ENCODE measurements around the gene RXFP4. TPM values are rescaled to one million over a fixed set of nuclear protein-coding genes. Genes with fewer than 3 reads are reported as not detected.
A peak's percentile ranks its signal among the peaks of the same experiment; 100 is the strongest.

RXFP4 gene
- total and polyA plus RNA-seq, 2 donors (not counting 1 experiment from before 2014, with no cell fraction given) = 0.12 TPM; not detected in 1

DNA sequence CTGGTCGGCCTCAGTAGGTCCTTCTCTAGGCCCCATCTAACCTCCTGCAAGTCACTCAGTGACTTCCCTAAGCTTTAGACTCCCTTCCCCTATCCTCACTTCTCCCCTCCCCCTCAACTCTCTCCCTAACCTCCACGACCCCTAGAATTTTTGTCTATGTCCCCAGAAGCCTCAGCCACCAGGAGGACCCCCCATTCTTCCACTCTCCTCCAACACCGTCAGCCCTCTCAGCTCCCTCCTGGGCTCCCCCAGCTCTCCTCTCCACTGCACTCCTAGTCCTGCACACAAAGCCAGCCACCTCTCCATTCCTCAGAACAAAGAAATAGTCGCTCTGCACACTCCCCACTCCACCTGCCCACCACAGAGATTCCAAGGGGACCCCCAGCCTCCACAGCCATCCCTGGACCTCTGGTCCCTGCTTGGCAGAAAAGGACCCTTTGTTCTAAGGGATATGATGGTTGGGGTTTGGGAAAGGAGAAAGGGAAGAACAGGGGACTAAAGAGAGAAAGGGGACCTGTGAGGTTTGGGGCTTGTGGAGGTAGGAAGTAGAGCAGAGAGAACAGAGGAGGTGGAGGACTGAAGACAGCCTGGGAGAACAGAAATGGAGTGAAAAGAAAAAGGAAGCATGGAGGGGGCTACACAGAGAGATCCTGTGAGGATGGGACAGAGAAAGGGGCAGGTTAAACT lies 34.1 kb downstream of the RXFP4 start:
- peak overlapping the region; percentile 95 for H3K4me3 Mint-ChIP-seq
- DNase-seq (peak; percentile 4), ATAC-seq (ENCODE audit: low read depth) (no peak)
- peak overlapping the region; percentile 94 for H3K27ac Mint-ChIP-seq
- H3K4me1 ChIP-seq (ENCODE audit: control insufficient read depth in 2 of 2, insufficient read depth in 2 of 2, low read length in 2 of 2) = peaks cover 63 to 73% of the 10 kb centered on the region in 2 donors
- peaks cover 99% of the 10 kb centered on the region for H3K79me2 ChIP-seq (ENCODE audit: control insufficient read depth, insufficient read depth, low read length)
- H3K4me3 ChIP-seq (ENCODE audit: control extremely low read depth in 1 of 5, extremely low read depth in 1 of 5, insufficient read depth in 1 of 5, low read depth in 2 of 5, low read length in 4 of 5) = peak overlapping the region; percentile 71 to 93 (median 81)
- H3K36me3 ChIP-seq (replicated peaks in 1 of 2; ENCODE audit: control extremely low read depth in 1 of 2, control insufficient read depth in 1 of 2, extremely low read depth in 1 of 2, insufficient read depth in 2 of 2, low read length in 1 of 2) = peaks cover 4 to 25% of the 10 kb centered on the region in 2 experiments
- H3K9ac ChIP-seq (ENCODE audit: low read length) = peak overlapping the region; percentile 89
- H3K9me3 ChIP-seq (ENCODE audit: control extremely low read depth in 1 of 3, control insufficient read depth in 2 of 3, insufficient read depth in 1 of 3, low read length in 2 of 3) = no peaks in the 10 kb centered on the region
- peak overlapping the region; percentile 70 to 91 for H3K27ac ChIP-seq (ENCODE audit: low read length in 2 of 2)
- H3K4me1 Mint-ChIP-seq = peaks cover 80% of the 10 kb centered on the region
- H3K27me3 Mint-ChIP-seq = no peaks in the 10 kb centered on the region
- WGBS (ENCODE audit: insufficient coverage) = 6% methylated on average over 4 of the region's 4 CpGs
- POLR2A ChIA-PET = interaction anchor here (0.7 to 4.4 kb wide), 5 partner anchors 7 to 41 kb away, joined by 3 to 27 read pairs (median 5); partner anchors contain the start of gene KHDC4
- intact Hi-C loops (cut with micrococcal nuclease) = loop anchor here (5.0 kb wide), 1 partner anchor 228 kb away; no protein-coding TSS in a partner anchor
- H4K20me1 ChIP-seq (ENCODE audit: control insufficient read depth, insufficient read depth, low read length, poor library complexity, severe bottlenecking) = peaks cover 75% of the 10 kb centered on the region
- peak overlapping the region; percentile 93 for H3K4me2 ChIP-seq (replicated peaks; ENCODE audit: low read depth, low read length, poor library complexity, severe bottlenecking)
- no peak overlapping the region for H2AFZ ChIP-seq (ENCODE audit: insufficient read depth, low read depth, low read length, poor library complexity, severe bottlenecking)
- TF ChIP-seq CTCF (IDR thresholded peaks at IDR 0.05) = no peak
- no peak for TF ChIP-seq EZH2 (IDR thresholded peaks at IDR 0.05; ENCODE audit: borderline replicate concordance, insufficient read depth, low read depth, low read length, poor library complexity, severe bottlenecking)
- CTCF ChIA-PET = interaction anchor here (1.2 to 12.2 kb wide), 10 partner anchors 8 to 42 kb away, joined by 4 to 206 read pairs (median 10); partner anchors contain the start of genes KHDC4 and RXFP4
- H3K9me3 Mint-ChIP-seq (ENCODE audit: insufficient read depth) = no peaks in the 10 kb centered on the region
- H3K27me3 ChIP-seq (replicated peaks in 1 of 4; ENCODE audit: control extremely low read depth in 1 of 4, control insufficient read depth in 3 of 4, insufficient read depth in 4 of 4, low read length in 3 of 4) = no peaks in the 10 kb centered on the region

All from B cell (primary cell).